GM18508 (cell line): ENCODE results near the gene KRT16.
"Not testable (repeated sequence)": the region's sequence is repeated elsewhere in the genome, so short reads cannot be mapped to it uniquely, and the experiment has no call there.

Source experiments
- ATAC-seq: cut with Tn5 transposase; IDR thresholded peaks from one replicate; pipeline ENCODE4 v1.9.1; 2021; ENCODE audit warnings: moderate number of reproducible peaks; ENCODE audit not compliant: insufficient read depth, unreplicated experiment

KRT16 gene

GRCh38 chr17:41619036-41619926 is 6.7 kb upstream of the KRT16 start:
- ATAC-seq = no peak

DNA sequence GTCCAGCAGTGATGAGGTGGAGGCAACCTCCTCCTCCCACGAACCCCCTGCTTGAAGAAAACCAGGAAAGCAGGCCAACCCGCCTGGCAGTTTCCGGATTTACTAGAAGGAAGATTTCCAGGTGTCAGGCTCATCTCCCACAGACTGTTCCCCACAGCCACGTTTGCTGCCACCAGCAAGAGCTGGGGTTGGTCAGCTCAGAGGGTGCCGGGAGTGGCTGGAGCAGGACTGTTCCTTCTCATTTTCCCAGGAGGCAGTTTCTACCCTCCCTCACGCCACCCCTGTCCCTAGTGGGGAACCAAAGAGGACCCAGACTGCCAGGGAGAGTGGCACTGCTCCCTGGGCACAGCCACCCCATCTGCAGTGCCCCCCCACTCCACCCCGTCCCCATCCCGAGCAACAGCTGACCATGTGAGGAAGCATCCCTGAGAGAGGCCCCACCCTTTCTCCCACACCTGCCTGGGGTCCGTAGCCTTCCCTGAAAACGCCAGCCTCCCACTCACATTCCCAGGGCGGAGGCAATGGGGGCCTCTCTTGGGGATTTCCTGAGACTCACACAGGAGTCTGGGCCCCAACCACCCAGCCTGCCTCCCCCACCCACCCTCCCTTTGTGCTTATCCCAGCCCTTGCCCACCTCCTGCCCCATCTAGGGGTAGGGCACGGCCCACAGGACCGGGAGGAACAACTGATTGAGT is 5.9 kb upstream of the KRT16 start:
- no peak for ATAC-seq

- ATAC-seq = no peak
Measured at GRCh38 chr17:41617698-41618097, 5.1 kb upstream of the KRT16 start.

GRCh38 chr17:41617136-41617535 is 4.6 kb upstream of the KRT16 start:
- no peak for ATAC-seq

GRCh38 chr17:41616486-41616885 is 3.9 kb upstream of the KRT16 start:
- not testable (repeated sequence) for ATAC-seq

GRCh38 chr17:41615454-41615853 is 2.9 kb upstream of the KRT16 start:
- no peak for ATAC-seq

- not testable (repeated sequence) for ATAC-seq
Measured at GRCh38 chr17:41614767-41615166, 2.2 kb upstream of the KRT16 start.

GRCh38 chr17:41614098-41614497 is 1.5 kb upstream of the KRT16 start:
- ATAC-seq = no peak

GRCh38 chr17:41613277-41614082 is 913 bp upstream of the KRT16 start:
- no peak for ATAC-seq

DNA sequence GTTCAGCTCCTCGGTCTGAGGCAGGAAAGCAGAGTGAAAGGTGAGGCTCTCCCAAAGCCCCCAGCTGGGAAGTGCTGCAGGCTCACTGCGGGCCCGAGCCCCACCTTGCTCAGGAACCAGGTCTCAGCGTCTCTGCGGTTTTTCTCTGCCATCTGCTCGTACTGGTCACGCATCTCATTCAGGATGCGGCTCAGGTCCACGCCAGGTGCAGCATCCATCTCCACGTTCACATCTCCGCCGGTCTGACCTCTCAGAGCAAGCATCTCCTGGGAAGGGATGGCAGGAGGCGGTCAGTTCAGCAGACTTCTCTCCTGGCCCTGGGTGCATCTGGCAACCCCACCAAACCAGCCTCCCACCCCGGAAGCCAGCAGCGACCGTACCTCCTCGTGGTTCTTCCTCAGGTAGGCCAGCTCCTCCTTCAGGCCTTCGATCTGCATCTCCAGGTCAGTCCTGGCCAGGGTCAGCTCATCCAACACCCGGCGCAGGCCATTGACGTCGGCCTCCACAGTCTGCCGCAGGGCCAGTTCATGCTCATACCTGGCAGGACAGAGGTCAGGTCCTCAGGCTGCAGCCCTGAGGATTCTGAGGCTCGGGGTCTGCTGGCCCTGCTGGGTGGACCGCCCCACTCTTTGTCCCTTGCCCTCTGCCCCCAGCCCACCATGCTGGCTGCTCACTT is 1.5 kb downstream of the KRT16 start:
- ATAC-seq = no peak

DNA sequence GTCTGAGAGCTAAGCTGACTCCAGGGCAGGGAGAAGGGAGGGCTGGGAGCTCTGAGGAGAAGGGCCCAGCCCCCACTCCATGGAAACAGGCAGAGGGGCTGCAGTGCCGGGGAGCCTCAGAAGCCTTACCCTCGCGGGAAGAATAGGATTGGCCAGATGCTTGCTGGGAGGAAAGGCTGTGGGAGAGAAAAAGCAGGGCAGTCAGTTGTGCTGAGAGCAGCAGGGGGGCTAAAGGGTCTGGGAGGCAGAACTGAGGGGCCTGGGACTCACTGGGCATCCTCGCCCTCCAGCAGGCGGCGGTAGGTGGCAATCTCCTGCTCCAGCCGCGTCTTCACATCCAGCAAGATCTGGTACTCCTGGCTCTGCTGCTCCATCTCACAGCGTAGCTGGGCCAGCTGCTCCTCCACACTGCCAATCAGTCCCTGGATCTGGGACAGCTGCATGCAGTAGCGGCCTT is 2.5 kb downstream of the KRT16 start:
- not testable (repeated sequence) for ATAC-seq

- not testable (repeated sequence) for ATAC-seq
Measured at GRCh38 chr17:41606930-41607329, 5.6 kb downstream of the KRT16 start.

DNA sequence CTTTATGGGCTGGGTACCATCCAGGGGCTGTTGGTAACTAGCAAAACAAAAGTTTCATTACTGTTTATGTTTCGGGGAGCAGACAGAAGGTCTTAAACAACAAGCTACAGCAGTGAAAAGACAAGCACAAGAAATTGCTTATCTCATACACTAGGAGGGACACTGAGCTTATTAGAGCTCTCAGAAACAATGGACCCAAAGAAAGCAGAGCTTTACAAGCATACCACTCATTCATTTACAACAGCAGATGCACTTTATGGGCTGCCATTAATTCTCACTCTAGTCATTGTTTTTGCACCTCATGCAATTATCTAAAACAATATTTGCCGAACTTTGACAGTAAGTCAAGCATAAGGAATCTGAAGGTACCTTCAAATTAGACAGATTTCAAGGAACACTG is 10.0 kb downstream of the KRT16 start:
- no peak for ATAC-seq

GRCh38 chr17:41600318-41600717 is 12.2 kb downstream of the KRT16 start:
- ATAC-seq = no peak

- ATAC-seq = no peak
Measured at GRCh38 chr17:41599680-41600079, 12.9 kb downstream of the KRT16 start.

- no peak for ATAC-seq
Measured at GRCh38 chr17:41595585-41595984, 17.0 kb downstream of the KRT16 start.

GRCh38 chr17:41594363-41594915 is 18.1 kb downstream of the KRT16 start:
- ATAC-seq = no peak

DNA sequence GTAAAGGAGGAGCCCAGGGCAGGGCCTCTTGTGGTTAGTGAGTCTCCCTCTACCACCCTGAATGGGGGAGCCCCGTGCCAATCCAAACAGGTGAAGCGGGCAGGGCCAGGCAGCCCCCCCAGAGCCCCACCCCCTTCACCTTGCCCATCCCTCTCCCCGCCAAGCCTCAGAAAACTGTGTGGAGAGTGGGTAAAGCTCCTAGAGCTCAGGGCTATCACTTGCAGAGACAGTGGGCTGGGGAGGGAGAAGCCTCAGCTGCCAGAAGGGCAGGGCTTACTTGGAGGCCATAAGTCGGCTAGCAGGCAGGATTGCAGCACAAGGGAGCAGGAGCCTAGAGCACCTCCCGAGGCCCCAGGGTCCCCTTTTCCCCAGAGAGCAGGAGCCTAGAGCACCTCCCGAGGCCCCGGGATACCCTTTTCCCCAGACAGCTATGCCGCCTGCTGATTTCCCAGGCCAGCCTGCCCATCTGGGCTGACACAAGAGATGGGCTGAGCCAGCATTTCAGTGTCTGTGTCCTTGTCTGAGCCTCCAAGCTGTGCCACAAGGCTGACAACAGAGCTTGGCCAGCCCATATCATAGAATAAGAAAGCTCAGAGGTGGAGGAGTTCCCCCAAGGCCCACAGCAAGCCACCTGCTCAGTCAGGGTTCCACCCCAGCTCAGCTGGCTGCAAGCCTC is 19.1 kb downstream of the KRT16 start:
- no peak for ATAC-seq

- no peak for ATAC-seq
Measured at GRCh38 chr17:41592601-41593305, 19.8 kb downstream of the KRT16 start.
